OCI-LY3 (cell line): ENCODE data around the gene KATNAL1.

Experiments used
- EZH2phosphoT487 ChIP-seq: fragments of 200-600 bp; shearing (Covaris generic); IDR thresholded peaks from 2 replicates; pipeline ENCODE4 v1.6.1; 2018; ENCODE audit warnings: antibody characterized with exemption, mixed run types, low read depth
- TF ChIP-seq, protein P1 (sequence below): fragments of 200-600, 300-600 bp; sonication (generic); IDR thresholded peaks from 2 replicates; pipeline ENCODE4 v1.5.1; 2014; ENCODE audit warnings: antibody characterized with exemption, low read length, low read depth

GRCh38 chr13:30354493-30355383 is 47.4 kb upstream of the KATNAL1 start:
- TF ChIP-seq, protein P1, sequence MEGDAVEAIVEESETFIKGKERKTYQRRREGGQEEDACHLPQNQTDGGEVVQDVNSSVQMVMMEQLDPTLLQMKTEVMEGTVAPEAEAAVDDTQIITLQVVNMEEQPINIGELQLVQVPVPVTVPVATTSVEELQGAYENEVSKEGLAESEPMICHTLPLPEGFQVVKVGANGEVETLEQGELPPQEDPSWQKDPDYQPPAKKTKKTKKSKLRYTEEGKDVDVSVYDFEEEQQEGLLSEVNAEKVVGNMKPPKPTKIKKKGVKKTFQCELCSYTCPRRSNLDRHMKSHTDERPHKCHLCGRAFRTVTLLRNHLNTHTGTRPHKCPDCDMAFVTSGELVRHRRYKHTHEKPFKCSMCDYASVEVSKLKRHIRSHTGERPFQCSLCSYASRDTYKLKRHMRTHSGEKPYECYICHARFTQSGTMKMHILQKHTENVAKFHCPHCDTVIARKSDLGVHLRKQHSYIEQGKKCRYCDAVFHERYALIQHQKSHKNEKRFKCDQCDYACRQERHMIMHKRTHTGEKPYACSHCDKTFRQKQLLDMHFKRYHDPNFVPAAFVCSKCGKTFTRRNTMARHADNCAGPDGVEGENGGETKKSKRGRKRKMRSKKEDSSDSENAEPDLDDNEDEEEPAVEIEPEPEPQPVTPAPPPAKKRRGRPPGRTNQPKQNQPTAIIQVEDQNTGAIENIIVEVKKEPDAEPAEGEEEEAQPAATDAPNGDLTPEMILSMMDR = no peak
- no peak for TF ChIP-seq EZH2phosphoT487
